IMR-90 (cell line): Measurements from ENCODE around the gene ANKRD55. TPM values are rescaled to one million over a fixed set of nuclear protein-coding genes. Genes with fewer than 3 reads are reported as not detected.

Source experiments
- ATAC-seq: fragments of 200-7000 bp; cut with Tn5 transposase; 2 replicates; pipeline ENCODE4 v1.9.1; 2020; ENCODE audit warnings: low read depth, mild to moderate bottlenecking, moderate library complexity
- BruUV-seq: library from RNA; stranded (reverse); fragments of 400-500 nt; replicated peaks from 2 replicates; lab custom pipeline; 2021; lab: Mats Ljungman, UMichigan
- CTCF ChIA-PET: fragments of 300-600 bp; formaldehyde crosslinking; extraction: SDS; loops from one replicate; lab custom pipeline; 2021; ENCODE audit warnings: antibody characterized with exemption; lab: Yijun Ruan, JAX
- POLR2A ChIA-PET: fragments of 300-600 bp; sonication (Branson Sonifier 250); formaldehyde crosslinking; loops from one replicate; lab custom pipeline; 2022; ENCODE audit warnings: antibody characterized with exemption; ENCODE audit not compliant: unreplicated experiment; lab: Charles Lee
- DNase-seq: peaks from one replicate; pipeline ENCODE4 v3.0.0; 2013
- H2AFZ ChIP-seq: replicated peaks from 2 replicates; pipeline ENCODE3; 2013; ENCODE audit warnings: low read length, mild to moderate bottlenecking; ENCODE audit not compliant: poor library complexity
- H2AK5ac ChIP-seq: 2 replicates; pipeline ENCODE4 v1.6.1; 2013; ENCODE audit warnings: low read depth, low read length, inconsistent platforms
- H2AK9ac ChIP-seq: replicated peaks from 2 replicates; pipeline ENCODE3; 2013; ENCODE audit warnings: mild to moderate bottlenecking, low read depth, low read length, moderate library complexity; ENCODE audit not compliant: poor library complexity
- H2BK120ac ChIP-seq: 2 replicates; pipeline ENCODE4 v1.6.1; 2013; ENCODE audit warnings: low read depth, low read length, inconsistent platforms
- H2BK15ac ChIP-seq: 3 replicates; pipeline ENCODE4 v1.6.1; 2013; ENCODE audit warnings: low read depth, low read length, inconsistent platforms
- H2BK20ac ChIP-seq: 2 replicates; pipeline ENCODE4 v1.6.1; 2013; ENCODE audit warnings: low read depth, mild to moderate bottlenecking, inconsistent platforms, low read length, moderate library complexity
- H2BK5ac ChIP-seq: 2 replicates; pipeline ENCODE4 v1.6.1; 2013; ENCODE audit warnings: mild to moderate bottlenecking, low read depth, low read length, inconsistent platforms; ENCODE audit not compliant: poor library complexity, severe bottlenecking
- H3K14ac ChIP-seq: replicated peaks from 2 replicates; pipeline ENCODE4 v1.6.1; 2013; ENCODE audit warnings: low read depth, low read length, inconsistent platforms
- H3K18ac ChIP-seq: 2 replicates; pipeline ENCODE4 v1.6.1; 2013; ENCODE audit warnings: low read depth, low read length, control low read depth
- H3K23ac ChIP-seq: 2 replicates; pipeline ENCODE4 v1.6.1; 2013; ENCODE audit warnings: low read depth, low read length, inconsistent platforms
- H3K27ac ChIP-seq: 2 replicates; pipeline ENCODE4 v1.5.1; 2013; ENCODE audit warnings: mild to moderate bottlenecking, control low read depth, low read length; ENCODE audit not compliant: insufficient read depth
- H3K27me3 ChIP-seq: 2 replicates; pipeline ENCODE4 v1.6.1; 2013; ENCODE audit warnings: low read length; ENCODE audit not compliant: control insufficient read depth, insufficient read depth
- H3K36me3 ChIP-seq: 2 replicates; pipeline ENCODE4 v1.6.1; 2013; ENCODE audit warnings: low read length, mixed read lengths; ENCODE audit not compliant: control insufficient read depth, insufficient read depth
- H3K4ac ChIP-seq: 2 replicates; pipeline ENCODE4 v1.6.1; 2013; ENCODE audit warnings: low read depth, low read length, inconsistent platforms
- H3K4me1 ChIP-seq: 2 replicates; pipeline ENCODE4 v1.6.1; 2013; ENCODE audit warnings: low read length, mixed read lengths; ENCODE audit not compliant: control insufficient read depth, insufficient read depth
- H3K4me2 ChIP-seq: 2 replicates; pipeline ENCODE4 v1.6.1; 2013; ENCODE audit warnings: low read depth, mild to moderate bottlenecking, control low read depth, low read length, moderate library complexity
- H3K4me3 ChIP-seq: 2 replicates; pipeline ENCODE4 v1.5.1; 2013; ENCODE audit warnings: low read depth, mild to moderate bottlenecking, control low read depth, low read length, moderate library complexity; ENCODE audit not compliant: insufficient read depth
- H3K56ac ChIP-seq: 2 replicates; pipeline ENCODE4 v1.6.1; 2013; ENCODE audit warnings: low read length, inconsistent platforms; ENCODE audit not compliant: insufficient read depth; ENCODE audit errors: extremely low read depth
- H3K79me1 ChIP-seq, 2 experiments: 2 replicates each; pipeline ENCODE4 v1.6.1; 2013; ENCODE audit warnings: low read length in 2 of 2, inconsistent platforms in 1 of 2, low read depth in 1 of 2
- H3K9ac ChIP-seq: 2 replicates; pipeline ENCODE4 v1.6.1; 2013; ENCODE audit warnings: low read depth, low read length, control low read depth
- H3K9me1 ChIP-seq: 2 replicates; pipeline ENCODE4 v1.6.1; 2013; ENCODE audit warnings: low read length, inconsistent platforms; ENCODE audit not compliant: insufficient read depth
- H3K9me3 ChIP-seq: 2 replicates; pipeline ENCODE4 v1.6.1; 2013; ENCODE audit warnings: low read length; ENCODE audit not compliant: control insufficient read depth, insufficient read depth
- H4K20me1 ChIP-seq: 2 replicates; pipeline ENCODE4 v1.6.1; 2013; ENCODE audit warnings: low read length, inconsistent platforms; ENCODE audit not compliant: insufficient read depth
- H4K5ac ChIP-seq: 2 replicates; pipeline ENCODE4 v1.6.1; 2013; ENCODE audit warnings: mild to moderate bottlenecking, low read depth, low read length, control low read depth
- H4K8ac ChIP-seq, 2 experiments: 2 replicates each; pipeline ENCODE4 v1.6.1; 2013; ENCODE audit warnings: low read depth in 2 of 2, low read length in 2 of 2, control low read depth in 1 of 2, inconsistent platforms in 1 of 2
- H4K91ac ChIP-seq: 2 replicates; pipeline ENCODE4 v1.6.1; 2013; ENCODE audit warnings: low read depth, low read length, inconsistent platforms; ENCODE audit not compliant: insufficient read depth
- CEBPB ChIP-seq: IDR thresholded peaks from 2 replicates; pipeline ENCODE4 v1.6.1; 2012; ENCODE audit warnings: low read depth, low read length, improper control_type of control experiment
- CTCF ChIP-seq: conservative IDR thresholded peaks from 2 replicates; pipeline ENCODE4 v1.5.1; 2012; ENCODE audit warnings: mild to moderate bottlenecking, low read depth, low read length, improper control_type of control experiment
- FOS ChIP-seq: fragments of 150-350 bp; IDR thresholded peaks from 2 replicates; pipeline ENCODE4 v1.6.1; 2016; ENCODE audit warnings: low read depth, low read length
- RCOR1 ChIP-seq: IDR thresholded peaks from 2 replicates; pipeline ENCODE4 v1.6.1; 2012; ENCODE audit warnings: mild to moderate bottlenecking, low read length, improper control_type of control experiment; ENCODE audit not compliant: insufficient replicate concordance
- WGBS, 2 experiments: methylation state at CpG; one replicate each; pipeline versions ENCODE4 v1.1.5 to v1.1.7; 2013; ENCODE audit warnings: missing lambda C conversion rate in 2 of 2; ENCODE audit not compliant: insufficient read length in 1 of 2; ENCODE audit errors: extremely low coverage in 2 of 2; 5-methylcytosine and 5-hydroxymethylcytosine counted together
- dilution Hi-C: fragments of 300-500 bp; cut with HindIII; formaldehyde crosslinking; loops from one replicate; pipeline ENCODE4 v1.14.3; 2018; ENCODE audit warnings: low sequenced_read_pairs; ENCODE audit not compliant: unreplicated experiment
- in situ Hi-C: fragments of 300-500 bp; cut with MboI; formaldehyde crosslinking; loops from 3 replicates; pipeline ENCODE4 v1.14.3; 2019; ENCODE audit warnings: low sequenced_read_pairs, inconsistent platforms, mixed read lengths
- intact Hi-C: fragments of 100-400 bp; cut with micrococcal nuclease; formaldehyde crosslinking; loops from 2 replicates; pipeline ENCODE4 v1.10.0; 2022
- polyA plus RNA-seq, 3 experiments: library from polyadenylated mRNA; depleted of rRNA; stranded (reverse); fragments of >200 nt; gene quantifications; 2 replicates each; pipeline ENCODE4 v1.2.3, GENCODE V29; 2012; ENCODE audit warnings: low replicate concordance in 1 of 3
- total RNA-seq: library from RNA; depleted of rRNA; stranded (reverse); fragments of >200 nt; gene quantifications from 2 replicates; pipeline ENCODE4 v1.2.3, GENCODE V29; 2012

Gene ANKRD55
- total and polyA plus RNA-seq, 2 of the 4 experiments (the other 2 are of a cell fraction), result not detected

- Histone ChIP-seq H3K9me1 (peaks cover 13% of the 10 kb centered on the region), H3K4ac (peak overlapping the region; percentile 74), H2BK5ac (peak overlapping the region; percentile 54), H3K14ac (peak overlapping the region; percentile 53; the same call in 1 of the 2 replicates), H3K56ac (no peak overlapping the region), H2AFZ (no peak overlapping the region), H4K20me1 (no peaks in the 10 kb centered on the region), H2BK120ac (peak overlapping the region; percentile 86), H4K91ac (peak overlapping the region; percentile 50), H2BK15ac (peak overlapping the region; percentile 40; the same call in 2 of the 3 replicates), H3K36me3 (no peaks in the 10 kb centered on the region), H3K4me3 (no peak overlapping the region), H4K5ac (peak overlapping the region; percentile 14; the same call in 1 of the 2 replicates), H3K18ac (peak overlapping the region; percentile 59; the same call in 1 of the 2 replicates), H3K27ac (0 out of 2 replicates have a peak overlapping the region, but pooled peaks have one; percentile 11), H4K8ac (peak overlapping the region in 1 of 2 experiments; percentile 83; a peak in 2 of 4 replicates), H3K9ac (no peak overlapping the region), H2BK20ac (peak overlapping the region; percentile 85), H3K4me2 (no peak overlapping the region), H3K4me1 (peaks cover 12% of the 10 kb centered on the region), H3K23ac (0 out of 2 replicates have a peak overlapping the region, but pooled peaks have one; percentile 4), H3K27me3 (no peaks in the 10 kb centered on the region), H3K79me1 (0 out of 4 replicates have a peak, but pooled peaks cover 0 to 6% of the 10 kb centered on the region in 2 experiments), H3K9me3 (no peaks in the 10 kb centered on the region), H2AK9ac (peak overlapping the region; percentile 12), H2AK5ac (peak overlapping the region; percentile 82)
- in situ Hi-C loops, result no loop called here
- CTCF ChIA-PET, result interaction anchor here (0.8 kb wide), 1 partner anchor 60 kb away, joined by 3 read pairs; no protein-coding TSS in a partner anchor
- TF ChIP-seq RCOR1 (peak; percentile 41), CEBPB (peak; percentile 94), FOS (peak; percentile 32; the same call in 1 of the 2 replicates), CTCF (no peak)
- ATAC-seq, result peak; percentile 67
- dilution Hi-C loops, result no loop called here
- intact Hi-C loops, result loop anchor here (5.0 kb wide), 1 partner anchor 46 kb away; no protein-coding TSS in a partner anchor
- POLR2A ChIA-PET, result no interaction called here
- no TSS peak for BruUV-seq
- WGBS, 2 experiments, result no CpG with 5 or more reads among the region's 2 CpGs
- DNase-seq, result peak; percentile 84
Observed at GRCh38 chr5:56211298-56211865, 21.7 kb downstream of the ANKRD55 start.
